ENCODE data around the gene SLC7A9.
"Not testable (repeated sequence)": the region's sequence is repeated elsewhere in the genome, so short reads cannot be mapped to it uniquely, and the experiment has no call there.

SLC7A9 gene

GRCh38 chr19:32787161-32787813 lies 82.3 kb downstream of the SLC7A9 start:
- peak; percentile 74 for DNase-seq

- DNase-seq = not testable (repeated sequence)
Observed at GRCh38 chr19:32782089-32782488, 87.5 kb downstream of the SLC7A9 start.

- DNase-seq = no peak
Observed at GRCh38 chr19:32781280-32781679, 88.3 kb downstream of the SLC7A9 start.

Data from NCI-H2227 treated with DMSO at 0.1 percent for 48 hours (cell line).